Hepatocyte (in vitro differentiated cells): Measurements from ENCODE around the gene LRBA.

Source experiments
- EZH2phosphoT487 ChIP-seq: fragments of 200-600 bp; sonication (generic); IDR thresholded peaks from one replicate; pipeline ENCODE4 v1.6.1; 2018; ENCODE audit warnings: antibody characterized with exemption, mild to moderate bottlenecking, low read depth, moderate library complexity; ENCODE audit not compliant: unreplicated experiment, severe bottlenecking
- TF ChIP-seq, protein P1 (sequence below): fragments of 200-600 bp; sonication (generic); IDR thresholded peaks from 2 replicates; pipeline ENCODE4 v1.5.1; 2016; ENCODE audit warnings: antibody characterized with exemption, mild to moderate bottlenecking; ENCODE audit not compliant: poor library complexity

DNA sequence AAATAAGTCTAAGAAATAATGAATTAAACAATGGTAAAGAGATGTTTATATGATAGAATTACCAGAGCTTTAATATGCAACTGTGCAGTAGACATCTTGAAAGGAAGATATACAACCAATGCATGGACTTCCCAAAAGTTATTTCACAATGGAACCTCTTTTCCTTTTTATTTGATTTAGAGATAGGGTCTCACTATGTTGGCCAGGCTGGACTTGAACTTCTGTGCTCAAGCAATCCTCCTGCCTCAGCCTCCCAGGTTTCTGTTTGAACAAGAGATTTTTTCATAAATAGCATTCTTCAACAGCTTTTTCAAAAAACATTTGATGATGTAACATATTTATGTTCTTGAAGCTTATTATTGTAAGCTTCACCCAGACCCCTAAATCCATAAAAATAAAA, 72.0 kb downstream of the LRBA start:
- TF ChIP-seq, protein P1, sequence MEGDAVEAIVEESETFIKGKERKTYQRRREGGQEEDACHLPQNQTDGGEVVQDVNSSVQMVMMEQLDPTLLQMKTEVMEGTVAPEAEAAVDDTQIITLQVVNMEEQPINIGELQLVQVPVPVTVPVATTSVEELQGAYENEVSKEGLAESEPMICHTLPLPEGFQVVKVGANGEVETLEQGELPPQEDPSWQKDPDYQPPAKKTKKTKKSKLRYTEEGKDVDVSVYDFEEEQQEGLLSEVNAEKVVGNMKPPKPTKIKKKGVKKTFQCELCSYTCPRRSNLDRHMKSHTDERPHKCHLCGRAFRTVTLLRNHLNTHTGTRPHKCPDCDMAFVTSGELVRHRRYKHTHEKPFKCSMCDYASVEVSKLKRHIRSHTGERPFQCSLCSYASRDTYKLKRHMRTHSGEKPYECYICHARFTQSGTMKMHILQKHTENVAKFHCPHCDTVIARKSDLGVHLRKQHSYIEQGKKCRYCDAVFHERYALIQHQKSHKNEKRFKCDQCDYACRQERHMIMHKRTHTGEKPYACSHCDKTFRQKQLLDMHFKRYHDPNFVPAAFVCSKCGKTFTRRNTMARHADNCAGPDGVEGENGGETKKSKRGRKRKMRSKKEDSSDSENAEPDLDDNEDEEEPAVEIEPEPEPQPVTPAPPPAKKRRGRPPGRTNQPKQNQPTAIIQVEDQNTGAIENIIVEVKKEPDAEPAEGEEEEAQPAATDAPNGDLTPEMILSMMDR, result no peak
- no peak for TF ChIP-seq EZH2phosphoT487
